Aorta (tissue), 5 donors: Measurements from ENCODE around the gene PHC1. TPM values are rescaled to one million over a fixed set of nuclear protein-coding genes. Genes with fewer than 3 reads are reported as not detected.

Source experiments
- ATAC-seq: fragments of 200-7000 bp; cut with Tn5 transposase; one replicate; pipeline ENCODE4 v1.9.1; 2022; ENCODE audit warnings: moderate library complexity; ENCODE audit not compliant: low FRiP score
- DNase-seq, 2 donors: peaks; one replicate each; pipeline ENCODE4 v3.0.0-alpha.2; 2020
- H3K27ac ChIP-seq, 2 donors: one replicate each; pipeline ENCODE4 v1.5.1; 2013; ENCODE audit warnings: low read length in 2 of 2, mild to moderate bottlenecking in 2 of 2, moderate library complexity in 2 of 2, control low read depth in 1 of 2, inconsistent platforms in 1 of 2, low read depth in 1 of 2
- H3K27me3 ChIP-seq, 2 donors: one replicate each; pipeline ENCODE4 v1.6.1; 2013; ENCODE audit warnings: control low read depth in 1 of 2, low read length in 1 of 2, mild to moderate bottlenecking in 1 of 2, moderate library complexity in 1 of 2; ENCODE audit not compliant: insufficient read depth in 2 of 2, control insufficient read depth in 1 of 2
- H3K36me3 ChIP-seq, 2 donors: one replicate each; pipeline ENCODE4 v1.6.1; 2013; ENCODE audit warnings: control low read depth in 1 of 2, low read length in 1 of 2, mild to moderate bottlenecking in 1 of 2; ENCODE audit not compliant: insufficient read depth in 2 of 2, control insufficient read depth in 1 of 2
- H3K4me1 ChIP-seq, 2 donors: one replicate each; pipeline ENCODE4 v1.6.1; 2013; ENCODE audit warnings: low read length in 2 of 2, control low read depth in 1 of 2, mild to moderate bottlenecking in 1 of 2, moderate library complexity in 1 of 2; ENCODE audit not compliant: insufficient read depth in 2 of 2, control insufficient read depth in 1 of 2
- H3K4me3 ChIP-seq, 2 donors: one replicate each; pipeline ENCODE4 v1.5.1; 2013; ENCODE audit warnings: low read length in 2 of 2, control low read depth in 1 of 2, mild to moderate bottlenecking in 1 of 2
- H3K9me3 ChIP-seq: one replicate; pipeline ENCODE4 v1.6.1; 2013; ENCODE audit warnings: mild to moderate bottlenecking, low read length; ENCODE audit not compliant: control insufficient read depth
- WGBS, 2 donors: extraction: QIAGEN DNeasy Blood & Tissue Kit; methylation state at CpG; one replicate each; pipeline ENCODE4 v1.1.7; 2013; 5-methylcytosine and 5-hydroxymethylcytosine counted together
- intact Hi-C, 2 donors: fragments of 100-400 bp; cut with DNase I; formaldehyde crosslinking; loops; one replicate each; pipeline versions ENCODE4 v1.14.2 to v1.15.0; 2022
- polyA plus RNA-seq, 2 donors: library from polyadenylated mRNA; stranded (reverse); fragments of 200-250 nt; gene quantifications; one replicate each; pipeline ENCODE4 v1.2.3, GENCODE V29; 2013
- total RNA-seq, 2 donors: library from RNA; stranded (reverse); fragmentation: NEBNext Ultra II Directional; extraction: Animal tissue kit (Norgen Biotek cat#: 25700); gene quantifications; one replicate each; pipeline ENCODE4 v1.2.1, GENCODE V29; 2021
- donor health status: healthy with polysubstance abuse.
- donor health status: Bipolar disorder and iron deficiency.
- donor health status: DM: no; HTN: no; CAD: no.
- donor health status: DM: no; HTN: no; CAD: no.
- donor health status: DM: yes; HTN: yes; CAD: no.

PHC1 gene
- total and polyA plus RNA-seq, 4 donors, result 10.5 to 58.3 (median 43.8) TPM

DNA sequence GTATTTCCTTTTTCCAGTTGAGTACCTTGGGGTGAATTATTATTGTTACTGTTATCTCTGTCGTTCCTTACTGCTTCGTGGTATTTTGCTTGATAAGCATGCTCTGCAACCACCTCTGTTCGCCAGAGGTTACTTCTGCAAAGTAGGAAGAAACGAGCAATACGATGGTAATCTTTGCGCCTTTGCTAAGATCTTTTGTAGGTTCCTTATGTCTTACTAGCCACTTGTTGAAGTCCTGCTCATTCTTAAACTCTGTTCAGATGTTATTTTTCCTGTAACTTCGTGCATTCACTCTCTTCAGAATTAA lies 35.9 kb downstream of the PHC1 start:
- peaks cover under 1 to 7% of the 10 kb centered on the region in 2 donors for H3K36me3 ChIP-seq
- H3K4me1 ChIP-seq, result peaks cover 0 to 4% of the 10 kb centered on the region in 2 donors
- H3K9me3 ChIP-seq, result no peaks in the 10 kb centered on the region
- intact Hi-C loops, result loop anchor here (5.0 kb wide), 3 partner anchors 38 to 97 kb away; partner anchors contain the start of gene PHC1 (in 1 of the 2)
- H3K27me3 ChIP-seq, result no peaks in the 10 kb centered on the region
- ATAC-seq (no peak), DNase-seq (no peak)
- H3K4me3 ChIP-seq, result peak overlapping the region; percentile 96 to 97
- 0 to 1% methylated on average over 7 of the region's 7 CpGs for WGBS, 2 donors
- peak overlapping the region in 1 of 2 donors; percentile 98 for H3K27ac ChIP-seq

- intact Hi-C loops, result loop anchor here (5.0 kb wide), 3 partner anchors 39 to 96 kb away; partner anchors contain the start of gene PHC1 (in 1 of the 2)
- no peak for ATAC-seq
- no peak overlapping the region for H3K27ac ChIP-seq
- no peaks in the 10 kb centered on the region for H3K9me3 ChIP-seq
- peaks cover 0 to 4% of the 10 kb centered on the region in 2 donors for H3K4me1 ChIP-seq
- WGBS, 2 donors, result 24 to 27% methylated on average over 9 of the region's 9 CpGs
- DNase-seq, result no peak
- H3K36me3 ChIP-seq, result peaks cover 0 to 4% of the 10 kb centered on the region in 2 donors
- H3K4me3 ChIP-seq, result peak overlapping the region; percentile 96 to 97
- H3K27me3 ChIP-seq, result no peaks in the 10 kb centered on the region
Measured at GRCh38 chr12:8950702-8951478, 36.6 kb downstream of the PHC1 start.

DNA sequence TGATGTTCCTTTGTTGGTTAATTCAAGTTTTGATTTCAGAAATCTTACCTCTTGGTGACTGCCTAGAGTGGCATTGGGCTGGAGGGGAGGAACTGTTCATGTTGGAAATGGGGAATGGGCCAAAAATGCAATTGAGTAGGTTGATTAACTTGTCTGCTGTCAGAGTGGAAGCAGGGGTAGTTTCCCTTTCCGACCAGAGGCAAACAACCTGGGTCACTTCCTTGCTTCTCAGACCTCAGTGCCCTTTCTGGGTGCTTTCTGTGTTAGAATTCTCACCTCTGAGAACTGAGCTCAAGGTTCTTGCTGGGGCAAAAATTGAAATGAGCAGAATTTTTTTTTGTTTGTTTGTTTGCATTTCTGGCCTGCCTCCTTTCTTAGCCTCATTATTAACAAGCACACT lies 37.4 kb downstream of the PHC1 start:
- peaks cover 0 to 1% of the 10 kb centered on the region in 2 donors for H3K36me3 ChIP-seq
- intact Hi-C loops, result loop anchor here (5.0 kb wide), 3 partner anchors 39 to 96 kb away; partner anchors contain the start of gene PHC1 (in 1 of the 2)
- ATAC-seq (no peak), DNase-seq (no peak)
- H3K9me3 ChIP-seq, result no peaks in the 10 kb centered on the region
- H3K27me3 ChIP-seq, result no peaks in the 10 kb centered on the region
- peaks cover 0 to 4% of the 10 kb centered on the region in 2 donors for H3K4me1 ChIP-seq
- H3K4me3 ChIP-seq, result no peak overlapping the region
- no peak overlapping the region for H3K27ac ChIP-seq
- whole genome bisulfite sequencing, 2 donors, result 85 to 100% methylated on average over 1 of the region's 1 CpG

DNA sequence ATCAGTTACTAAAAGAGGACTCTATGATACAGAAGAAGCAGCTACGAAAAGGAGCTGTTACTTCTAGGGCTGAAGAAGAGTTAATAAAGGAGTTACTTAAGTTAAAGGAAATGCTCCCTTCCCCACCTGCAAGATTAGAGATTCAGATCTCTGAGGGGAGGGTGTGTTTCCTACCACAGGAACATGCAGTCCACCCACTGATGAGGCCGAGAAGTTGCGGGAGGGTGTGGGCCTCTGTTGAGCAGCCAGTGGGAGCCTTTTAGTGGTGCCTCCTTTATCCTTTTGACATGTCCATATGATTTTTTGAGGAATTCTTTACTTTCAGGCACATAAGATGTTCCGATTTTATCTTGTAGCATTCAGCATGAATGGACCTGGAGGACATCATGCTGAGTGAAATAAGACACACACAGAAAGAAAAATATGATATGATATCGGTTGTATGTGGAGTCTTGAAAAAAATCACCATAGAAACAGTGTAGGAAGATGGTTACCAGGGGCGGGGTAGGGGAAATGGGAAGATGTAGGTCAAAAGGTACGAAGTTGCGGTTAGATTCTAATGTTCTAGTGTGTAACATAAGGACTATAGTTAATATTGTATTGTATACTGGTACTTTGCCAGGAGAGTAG lies 39.6 kb downstream of the PHC1 start:
- Histone ChIP-seq H3K4me3 (no peak overlapping the region), H3K9me3 (no peaks in the 10 kb centered on the region), H3K27me3 (no peaks in the 10 kb centered on the region), H3K4me1 (no peaks in the 10 kb centered on the region), H3K36me3 (no peaks in the 10 kb centered on the region), H3K27ac (no peak overlapping the region)
- no peak for DNase-seq
- ATAC-seq, result no peak
- intact Hi-C loops, result loop anchor here (5.0 kb wide), 3 partner anchors 42 to 93 kb away; partner anchors contain the start of gene PHC1 (in 1 of the 2)
- WGBS, 2 donors, result 94 to 96% methylated on average over 8 of the region's 8 CpGs

GRCh38 chr12:8956073-8956472 lies 41.8 kb downstream of the PHC1 start:
- intact Hi-C loops, result loop anchor here in 1 of 2 donors (5.0 kb wide), 1 partner anchor 76 kb away; no protein-coding TSS in a partner anchor
- no peak for DNase-seq
- WGBS, 2 donors, result 92 to 96% methylated on average over 15 of the region's 15 CpGs
- no peaks in the 10 kb centered on the region for H3K9me3 ChIP-seq
- H3K4me1 ChIP-seq, result no peaks in the 10 kb centered on the region
- H3K27ac ChIP-seq, result no peak overlapping the region
- no peak overlapping the region for H3K4me3 ChIP-seq
- H3K36me3 ChIP-seq, result no peaks in the 10 kb centered on the region
- no peaks in the 10 kb centered on the region for H3K27me3 ChIP-seq
- ATAC-seq, result no peak

GRCh38 chr12:8956772-8957171 lies 42.5 kb downstream of the PHC1 start:
- Histone ChIP-seq H3K36me3 (no peaks in the 10 kb centered on the region), H3K9me3 (no peaks in the 10 kb centered on the region), H3K4me1 (no peaks in the 10 kb centered on the region), H3K27me3 (no peaks in the 10 kb centered on the region), H3K27ac (no peak overlapping the region), H3K4me3 (no peak overlapping the region)
- intact Hi-C loops, result loop anchor here in 1 of 2 donors (5.0 kb wide), 1 partner anchor 76 kb away; no protein-coding TSS in a partner anchor
- 78 to 87% methylated on average over 7 of the region's 7 CpGs for WGBS, 2 donors
- no peak for ATAC-seq
- no peak for DNase-seq

- intact Hi-C loops, result loop anchor here in 1 of 2 donors (5.0 kb wide), 1 partner anchor 75 kb away; no protein-coding TSS in a partner anchor
- 74 to 76% methylated on average over 4 of the region's 4 CpGs for WGBS, 2 donors
- DNase-seq, result no peak
- Histone ChIP-seq H3K36me3 (no peaks in the 10 kb centered on the region), H3K4me3 (no peak overlapping the region), H3K4me1 (no peaks in the 10 kb centered on the region), H3K27ac (no peak overlapping the region), H3K27me3 (no peaks in the 10 kb centered on the region), H3K9me3 (no peaks in the 10 kb centered on the region)
- no peak for ATAC-seq
Measured at GRCh38 chr12:8957561-8957960, 43.3 kb downstream of the PHC1 start.

DNA sequence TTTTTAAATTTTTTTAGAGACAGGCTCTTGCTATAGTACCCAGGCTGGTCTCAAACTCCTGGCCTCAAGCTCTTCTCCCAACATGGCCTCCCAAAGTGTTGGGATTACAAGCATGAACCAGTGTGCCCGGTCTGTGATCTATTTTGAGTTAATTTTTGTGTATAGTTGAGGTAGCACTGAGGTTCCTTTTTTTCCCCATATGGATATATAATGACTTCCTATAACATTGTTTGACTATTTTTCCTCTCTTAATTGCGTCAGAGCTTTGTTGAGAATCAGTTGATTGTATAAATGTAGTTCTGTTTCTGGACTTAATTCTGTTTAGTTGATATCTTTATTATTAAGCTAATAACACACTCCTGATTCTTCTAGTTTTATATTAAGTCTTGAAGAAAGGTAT lies 43.8 kb downstream of the PHC1 start:
- Histone ChIP-seq H3K27ac (no peak overlapping the region), H3K9me3 (no peaks in the 10 kb centered on the region), H3K36me3 (no peaks in the 10 kb centered on the region), H3K4me3 (no peak overlapping the region), H3K27me3 (no peaks in the 10 kb centered on the region), H3K4me1 (no peaks in the 10 kb centered on the region)
- 38 to 64% methylated on average over 2 of the region's 2 CpGs for WGBS, 2 donors
- ATAC-seq (no peak), DNase-seq (no peak)
- intact Hi-C loops, result loop anchor here in 1 of 2 donors (5.0 kb wide), 1 partner anchor 74 kb away; no protein-coding TSS in a partner anchor
